Choroid plexus epithelial cell (primary cell): ENCODE results near the gene BARHL2.

Source experiments
- DNase-seq: peaks from one replicate; pipeline ENCODE4 v3.0.0-alpha.2; 2010; ENCODE audit warnings: low read depth
- H3K4me3 ChIP-seq: 2 replicates; pipeline ENCODE4 v1.5.1; 2011; ENCODE audit warnings: low read depth, mild to moderate bottlenecking, control low read depth, low read length, moderate library complexity
- CTCF ChIP-seq: conservative IDR thresholded peaks from 2 replicates; pipeline ENCODE4 v1.5.1; 2011; ENCODE audit warnings: low read depth, mild to moderate bottlenecking, control low read depth, inconsistent platforms, low read length, moderate library complexity

The BARHL2 gene

DNA sequence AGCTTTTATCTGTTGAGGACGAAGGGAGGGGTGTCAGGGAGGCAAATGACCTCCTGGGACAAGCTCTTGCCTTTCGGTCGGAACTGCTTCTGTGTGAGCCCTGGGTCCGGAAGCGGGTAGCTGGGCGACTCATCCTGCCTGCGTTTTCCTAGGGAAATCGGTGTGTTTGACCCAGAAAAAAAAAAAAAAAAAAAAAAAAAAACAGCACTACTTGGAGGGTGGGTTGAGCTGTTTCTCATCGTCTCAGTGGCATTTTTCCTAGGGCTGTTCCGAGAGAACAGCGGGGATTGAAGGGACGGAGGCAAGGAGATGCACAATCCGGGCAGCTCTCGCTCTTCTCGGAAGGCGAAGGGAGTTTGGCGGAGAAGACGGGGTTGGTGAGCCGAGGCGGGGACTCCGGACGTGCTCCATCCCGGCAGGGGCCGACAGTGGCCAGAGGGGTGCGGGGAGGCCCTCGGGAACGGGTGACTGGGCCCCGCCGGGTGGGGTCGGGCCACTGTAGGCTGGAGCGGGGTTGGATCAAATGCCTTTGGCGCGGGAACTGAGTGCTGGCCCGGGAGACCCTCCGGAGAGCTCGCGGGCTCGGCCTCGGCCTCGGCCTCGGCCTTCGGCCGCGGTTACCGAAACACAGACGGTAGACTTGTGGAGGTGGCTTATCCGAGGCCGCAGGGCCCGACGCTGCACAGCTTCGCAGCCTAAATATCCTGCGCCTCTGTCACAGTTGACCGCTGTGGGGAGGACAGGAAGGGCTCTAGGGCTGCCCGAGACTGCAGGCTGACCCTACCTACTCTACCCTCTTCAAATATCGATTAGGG, 2.4 kb upstream of the BARHL2 start:
- H3K4me3 ChIP-seq = no peak overlapping the region
- TF ChIP-seq CTCF = no peak
- DNase-seq = no peak

- no peak for TF ChIP-seq CTCF
Measured at GRCh38 chr1:90718411-90719329, 1.6 kb upstream of the BARHL2 start.

DNA sequence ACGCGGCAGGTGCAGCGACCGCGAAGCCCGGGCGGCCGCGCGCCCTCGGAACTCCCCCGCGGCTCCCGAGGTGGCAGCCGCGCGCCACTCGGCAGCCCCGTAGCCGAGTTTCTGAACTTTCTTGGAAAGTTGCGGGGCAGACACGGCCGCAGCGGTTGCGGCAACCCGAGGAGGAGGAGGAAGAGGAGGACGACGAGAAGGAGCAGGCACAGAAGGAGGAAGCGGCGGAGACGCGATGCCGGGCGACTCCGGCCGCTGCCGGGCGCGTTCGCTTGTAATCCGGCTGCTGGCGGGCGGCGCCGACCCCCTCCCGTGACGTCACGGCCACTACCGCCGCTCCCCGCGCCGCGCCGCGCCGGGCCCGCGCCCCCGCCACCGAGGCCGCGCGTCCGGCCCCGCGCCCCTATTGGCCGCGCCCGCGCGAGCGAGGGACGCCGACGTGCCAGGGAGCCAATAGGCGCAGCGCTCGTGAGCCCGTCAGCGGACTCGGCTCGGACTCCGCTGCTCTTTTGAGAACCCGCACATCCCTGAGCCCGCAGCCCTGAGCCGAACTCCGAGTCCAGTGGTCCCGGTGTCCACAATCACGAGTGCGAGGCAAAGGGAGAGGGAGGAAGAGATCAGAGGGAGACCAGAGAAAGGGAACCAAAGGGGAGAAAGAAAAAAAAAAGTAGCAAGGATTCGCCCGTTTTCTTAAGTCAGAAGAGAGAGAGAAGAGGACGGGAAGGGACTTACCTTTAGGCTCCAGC, 736 bp upstream of the BARHL2 start:
- peak overlapping the region; percentile 27 for H3K4me3 ChIP-seq
- no peak for TF ChIP-seq CTCF
- DNase-seq = peak; percentile 9

More at GRCh38 chr1:90718411-90719329, 1.6 kb upstream of the BARHL2 start:
- H3K4me3 ChIP-seq = peak overlapping the region; percentile 27
- DNase-seq = no peak

DNA sequence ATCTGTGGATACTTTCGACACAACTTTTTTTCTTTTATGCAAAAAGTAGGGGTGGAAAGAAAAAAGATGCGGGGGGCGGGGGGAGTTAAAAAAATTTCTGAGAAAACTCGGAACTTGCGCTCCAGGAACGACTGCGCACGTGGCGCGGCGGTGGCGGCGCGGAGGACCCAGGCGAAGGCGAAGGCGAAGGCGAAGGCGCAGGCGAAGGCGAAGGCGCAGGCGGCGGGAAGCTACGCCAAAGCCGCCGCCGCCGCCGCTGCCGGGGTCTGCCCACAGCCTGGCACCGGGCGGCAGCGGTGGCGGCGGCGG, 208 bp upstream of the BARHL2 start:
- no peak for TF ChIP-seq CTCF
- no peak overlapping the region for H3K4me3 ChIP-seq
- no peak for DNase-seq

DNA sequence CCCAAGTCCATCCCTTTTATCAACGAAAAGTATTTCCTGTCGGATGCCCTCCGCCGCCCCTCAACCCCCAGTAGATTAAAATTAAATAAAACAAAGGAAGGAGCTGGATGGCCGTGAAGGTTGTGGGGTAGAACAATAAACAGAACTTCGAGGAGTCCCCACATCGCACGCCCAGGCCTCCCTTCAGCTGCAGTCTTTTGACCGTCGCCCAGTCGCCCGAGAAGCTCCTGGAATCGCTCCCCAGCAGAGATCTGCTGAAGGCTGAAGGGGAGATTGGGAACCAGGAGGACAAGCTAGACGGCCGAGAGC, 905 bp downstream of the BARHL2 start:
- TF ChIP-seq CTCF = no peak
- no peak for DNase-seq
- no peak overlapping the region for H3K4me3 ChIP-seq

DNA sequence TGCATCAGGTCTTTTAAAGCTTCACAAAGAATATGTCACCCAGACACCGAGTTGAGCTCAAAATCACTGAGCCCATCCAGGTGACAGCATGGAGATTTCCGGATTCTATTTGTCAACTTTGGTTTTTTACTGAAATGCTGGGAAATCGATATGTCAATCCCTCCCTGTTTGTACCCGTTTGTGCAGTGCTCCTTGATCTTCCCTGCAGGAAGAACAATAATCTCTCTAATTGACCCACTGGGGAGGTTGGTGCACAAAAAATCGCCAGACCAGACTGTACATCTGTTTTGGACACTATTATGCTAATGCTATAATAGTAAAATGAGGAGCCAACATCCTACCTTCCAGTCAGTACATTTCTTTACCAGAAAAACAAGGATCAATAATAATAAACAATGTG, 1.8 kb downstream of the BARHL2 start:
- no peak for DNase-seq
- H3K4me3 ChIP-seq = no peak overlapping the region
- TF ChIP-seq CTCF = no peak
